HG03108 (cell line): Measurements from ENCODE around the gene COMMD4.
"Not testable (repeated sequence)": the region's sequence is repeated elsewhere in the genome, so short reads cannot be mapped to it uniquely, and the experiment has no call there.

ENCODE experiments used
- ATAC-seq: cut with Tn5 transposase; IDR thresholded peaks from one replicate; pipeline ENCODE4 v1.9.1; 2021; ENCODE audit warnings: moderate library complexity; ENCODE audit not compliant: unreplicated experiment

The COMMD4 gene

GRCh38 chr15:75329571-75329970 is 6.3 kb upstream of the COMMD4 start:
- no peak for ATAC-seq

GRCh38 chr15:75332093-75332492 is 3.8 kb upstream of the COMMD4 start:
- ATAC-seq: not testable (repeated sequence)

DNA sequence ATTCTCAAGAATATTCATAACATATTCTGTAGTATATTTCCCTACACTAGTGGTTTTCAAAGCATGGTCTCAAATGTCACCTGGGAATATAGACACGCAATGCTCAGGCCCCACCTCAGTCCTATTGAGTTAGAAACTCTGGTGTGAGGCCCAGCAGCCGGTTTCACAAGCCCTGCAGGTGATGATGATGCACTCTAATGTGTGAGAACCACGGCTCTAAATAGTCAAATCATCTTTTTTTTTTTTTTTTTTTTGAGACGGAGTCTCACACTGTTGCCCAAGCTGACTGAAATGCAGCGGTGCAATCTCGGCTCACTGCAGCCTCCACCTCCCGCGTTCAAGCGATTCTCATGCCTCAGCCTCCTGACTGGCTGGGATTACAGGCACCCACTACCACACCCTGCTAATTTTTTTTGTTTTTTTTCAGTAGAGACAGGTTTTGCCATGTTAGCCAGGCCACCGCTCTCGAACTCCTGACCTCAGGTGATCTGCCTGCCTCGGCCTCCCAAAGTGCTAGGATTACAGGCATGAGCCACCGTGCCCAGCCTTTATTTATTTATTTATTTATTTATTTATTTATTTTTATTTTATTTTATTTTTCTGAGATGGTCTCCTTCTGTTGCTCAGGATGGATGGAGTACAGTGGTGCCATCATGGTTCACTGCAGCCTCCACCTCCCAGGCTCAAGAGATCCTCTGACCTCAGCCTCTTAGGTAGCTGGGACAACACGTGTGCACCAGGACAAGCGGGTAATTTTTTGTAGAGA is 2.0 kb upstream of the COMMD4 start:
- ATAC-seq: not testable (repeated sequence)

- ATAC-seq: no peak
These were observed 554 bp upstream of the COMMD4 start for GRCh38 chr15:75335313-75335704.

DNA sequence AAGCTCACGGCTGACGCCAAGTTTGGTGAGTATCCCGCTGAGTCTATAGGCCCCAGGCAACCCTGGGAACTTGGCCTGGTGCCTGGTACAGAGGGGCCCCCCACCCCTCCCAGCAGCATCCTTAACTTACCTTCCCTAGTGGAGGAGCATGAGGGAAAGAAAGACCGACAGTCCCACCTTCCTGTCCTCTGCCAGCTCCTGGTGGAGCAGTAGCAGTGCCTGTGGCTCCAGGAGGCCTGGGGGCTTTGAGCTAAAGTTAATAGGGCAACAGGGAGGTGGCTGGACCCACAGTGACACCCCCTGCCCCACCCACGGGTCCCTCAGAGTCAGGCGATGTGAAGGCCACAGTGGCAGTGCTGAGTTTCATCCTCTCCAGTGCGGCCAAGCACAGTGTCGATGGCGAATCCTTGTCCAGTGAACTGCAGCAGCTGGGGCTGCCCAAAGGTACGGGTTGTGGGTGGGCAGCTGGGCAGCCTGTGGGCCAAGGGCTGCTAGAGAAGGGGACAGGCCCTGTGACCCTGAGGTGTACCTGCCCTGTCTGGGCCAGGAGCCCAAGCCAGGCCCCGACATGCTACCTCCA is 2.9 kb downstream of the COMMD4 start:
- ATAC-seq: no peak

DNA sequence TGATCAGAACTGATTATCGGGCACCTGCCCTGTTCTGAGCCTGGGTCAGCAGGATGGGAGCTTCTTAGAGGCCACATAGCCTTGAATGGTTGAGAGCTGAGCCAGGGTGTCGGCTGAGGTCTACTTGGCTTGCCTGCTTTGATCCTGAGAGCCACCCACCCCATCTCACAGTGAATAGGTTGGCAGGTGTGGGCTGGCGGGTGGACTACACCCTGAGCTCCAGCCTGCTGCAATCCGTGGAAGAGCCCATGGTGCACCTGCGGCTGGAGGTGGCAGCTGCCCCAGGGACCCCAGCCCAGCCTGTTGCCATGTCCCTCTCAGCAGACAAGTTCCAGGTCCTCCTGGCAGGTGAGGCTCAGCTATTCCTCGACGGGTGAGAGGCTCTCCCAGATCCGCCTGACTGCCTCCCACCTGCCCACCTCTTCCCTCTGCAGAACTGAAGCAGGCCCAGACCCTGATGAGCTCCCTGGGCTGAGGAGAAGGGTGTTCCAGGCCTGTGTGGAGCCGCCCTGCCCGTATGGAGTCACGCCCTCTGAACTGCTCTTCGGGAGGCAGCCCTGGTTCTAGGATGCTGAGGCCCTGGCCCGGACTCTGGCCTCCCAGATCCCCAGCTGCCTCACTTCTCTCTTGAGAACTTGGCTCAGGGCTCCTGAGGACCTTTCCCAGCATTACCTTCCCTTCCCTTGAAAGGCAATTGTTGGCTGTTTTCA is 3.8 kb downstream of the COMMD4 start:
- ATAC-seq: no peak

GRCh38 chr15:75342221-75342620 is 6.4 kb downstream of the COMMD4 start:
- no peak for ATAC-seq

DNA sequence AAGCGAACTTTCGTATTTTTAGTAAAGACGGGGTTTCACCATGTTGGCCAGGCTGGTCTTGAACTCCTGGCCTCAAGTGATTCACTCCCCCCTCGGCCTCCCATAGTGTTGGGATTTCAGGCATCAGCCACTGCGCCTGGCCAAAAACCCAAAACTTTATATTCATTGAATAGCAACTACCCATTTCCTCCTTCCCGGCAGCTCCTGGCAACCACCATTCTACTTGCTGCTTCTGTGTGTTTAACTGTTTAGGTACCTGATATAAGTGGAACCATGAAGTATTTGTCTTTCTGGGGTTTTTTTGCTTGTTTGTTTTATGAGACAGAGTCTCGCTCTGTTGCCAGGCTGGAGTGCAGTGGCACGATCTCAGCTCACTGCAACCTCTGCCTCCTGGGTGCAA is 8.1 kb downstream of the COMMD4 start:
- not testable (repeated sequence) for ATAC-seq

DNA sequence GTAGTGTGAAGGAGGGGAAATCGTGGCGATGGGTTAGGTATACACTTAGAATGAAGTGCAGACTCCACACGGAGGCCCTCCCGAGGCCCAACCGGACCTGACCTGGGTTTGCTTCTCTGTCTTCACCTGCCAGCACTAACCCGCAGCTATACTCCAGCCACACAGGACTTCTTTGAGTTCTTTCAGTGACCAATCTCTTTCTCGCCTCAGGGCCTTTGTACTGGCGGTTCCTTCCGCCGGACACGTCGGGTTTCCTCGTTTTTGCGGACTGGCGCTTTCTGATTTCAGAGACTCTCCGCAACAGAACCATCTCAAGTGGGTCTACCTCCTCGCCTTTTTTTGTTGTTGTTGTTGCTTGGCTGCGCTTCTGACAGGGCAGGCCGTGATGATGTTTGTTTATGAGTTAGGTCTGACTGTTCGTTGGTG is 10.9 kb downstream of the COMMD4 start, which contains the start of gene NEIL1:
Gene NEIL1, plus strand, starts transcription at position 244 of the 426 bp plus-strand sequence. CDS start 1,867 bp downstream, outside the sequence.
- no peak for ATAC-seq

DNA sequence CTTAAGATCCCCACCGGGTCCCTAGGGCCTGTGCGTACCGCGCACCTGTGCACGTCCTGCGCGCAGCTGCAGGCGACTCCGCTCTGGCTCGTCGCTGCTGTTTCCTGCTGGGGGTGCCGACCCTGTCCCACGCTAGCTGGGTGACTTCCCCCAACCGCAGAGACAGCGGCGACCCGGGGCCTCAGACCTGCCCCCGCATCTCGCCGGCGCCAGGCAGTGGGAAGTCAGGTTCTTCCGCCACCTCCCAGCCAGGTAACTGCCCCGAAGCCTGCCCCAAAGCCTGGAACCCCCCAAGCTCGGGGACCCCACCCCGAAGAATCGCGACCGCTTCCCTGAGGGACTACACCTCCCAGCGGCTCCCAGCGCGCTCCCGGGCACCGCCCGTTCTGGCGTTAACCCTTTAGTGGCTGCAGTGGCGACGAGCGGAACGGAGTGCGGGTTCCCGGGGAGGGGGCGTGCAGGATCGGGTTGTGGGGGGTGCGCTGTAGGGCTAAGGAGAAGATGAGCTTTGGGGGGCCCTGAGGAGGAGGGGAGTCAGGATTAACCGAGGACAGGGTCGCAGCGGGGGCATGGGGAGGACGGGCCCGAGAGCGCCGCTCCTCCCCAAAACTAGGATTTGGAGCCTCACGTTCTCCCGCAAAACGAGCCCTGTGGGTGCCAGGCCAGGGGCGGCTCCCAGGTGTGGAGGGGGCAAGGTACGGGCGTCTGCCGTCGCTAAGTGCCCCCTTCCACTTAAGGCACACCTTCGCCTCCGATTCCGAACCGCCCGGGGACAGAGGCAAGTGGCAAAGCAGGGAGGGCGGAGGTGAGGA is 11.6 kb downstream of the COMMD4 start:
- no peak for ATAC-seq

DNA sequence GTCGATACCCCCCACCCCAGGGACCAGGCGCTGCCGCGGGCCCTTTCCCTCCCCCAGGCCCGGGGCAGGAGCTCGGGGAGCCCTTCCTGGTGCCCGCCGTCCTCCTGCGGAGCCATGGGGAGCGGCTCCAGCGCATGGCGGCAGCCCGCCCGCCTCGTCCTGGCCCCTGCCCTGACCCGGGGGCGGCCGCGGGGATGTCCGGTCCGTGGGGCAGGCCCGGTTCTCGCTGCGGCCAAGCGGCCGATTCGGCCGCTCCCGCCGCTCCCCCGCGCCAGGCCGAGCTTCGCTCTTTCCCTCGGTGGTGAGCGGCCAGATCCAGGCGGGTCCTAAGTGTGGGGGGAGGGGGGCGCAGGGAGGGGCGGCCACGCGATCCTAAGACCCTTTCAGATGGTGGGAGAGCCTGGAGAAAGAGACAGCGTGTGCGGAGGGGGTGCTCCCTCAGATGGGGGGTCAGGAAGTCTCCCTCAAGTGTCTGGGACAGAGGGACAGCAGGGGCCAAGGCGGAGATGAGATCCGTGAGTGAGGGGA is 12.2 kb downstream of the COMMD4 start:
- no peak for ATAC-seq

GRCh38 chr15:75348562-75349350 is 12.9 kb downstream of the COMMD4 start:
- ATAC-seq: no peak

DNA sequence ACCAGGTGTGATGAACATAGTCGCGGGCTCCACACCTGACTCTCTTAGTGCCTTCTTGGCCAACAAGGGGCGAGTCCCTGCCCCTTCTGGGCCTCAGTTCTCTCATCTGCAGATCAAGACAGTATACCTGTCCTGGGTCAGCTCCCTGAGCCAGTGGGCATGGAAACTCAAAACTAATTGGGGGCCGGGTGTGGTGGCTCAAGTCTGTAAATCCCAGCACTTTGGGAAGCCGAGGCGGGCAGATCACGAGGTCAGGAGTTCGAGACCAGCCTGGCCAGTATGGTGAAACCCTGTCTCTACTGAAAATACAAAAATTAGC is 13.4 kb downstream of the COMMD4 start:
- not testable (repeated sequence) for ATAC-seq

- ATAC-seq: no peak
These were observed 14.2 kb downstream of the COMMD4 start for GRCh38 chr15:75349851-75350588.

DNA sequence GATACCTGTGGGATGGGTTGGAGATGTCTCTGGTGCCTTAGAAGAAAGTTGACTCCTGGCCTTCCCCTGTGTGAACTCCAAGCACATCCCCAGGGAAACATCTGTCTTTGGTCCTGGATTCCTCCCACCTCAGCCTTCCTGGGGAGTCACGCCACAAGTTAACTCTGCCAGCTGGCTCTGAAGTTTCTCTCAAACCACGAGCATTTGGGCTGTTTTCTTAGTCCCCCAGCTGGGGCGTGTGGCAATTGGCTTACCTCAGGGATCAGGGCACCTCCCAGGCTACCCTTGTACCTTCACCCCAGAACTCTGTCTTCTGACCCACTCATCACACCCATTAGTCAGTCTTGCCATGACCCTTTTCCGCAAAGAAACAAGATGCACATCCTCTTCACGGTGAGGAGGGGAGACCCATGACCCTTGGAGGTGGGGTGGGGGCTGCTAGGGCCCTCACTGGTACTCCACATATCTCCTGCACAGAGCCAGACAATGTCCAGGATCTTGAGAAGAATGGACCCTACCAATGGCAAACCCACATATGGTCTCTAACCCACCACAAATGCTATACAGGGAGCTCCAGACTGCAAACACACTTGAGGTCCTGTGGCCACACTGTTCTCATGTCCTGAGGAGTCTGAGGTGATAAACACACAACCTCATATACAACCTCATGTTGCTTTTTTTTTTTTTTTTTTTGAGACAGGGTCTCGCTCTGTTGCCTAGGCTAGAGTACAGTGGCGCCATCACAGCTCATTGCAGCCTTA is 14.9 kb downstream of the COMMD4 start:
- no peak for ATAC-seq

- ATAC-seq: no peak
These were observed 16.6 kb downstream of the COMMD4 start for GRCh38 chr15:75352186-75353080.

GRCh38 chr15:75353604-75354003 is 17.7 kb downstream of the COMMD4 start:
- ATAC-seq: no peak

GRCh38 chr15:75354454-75354853 is 18.6 kb downstream of the COMMD4 start:
- ATAC-seq: no peak
